GM12864 (cell line): ENCODE data around the gene ADIPOR2.

Experiments used
- DNase-seq: peaks from one replicate; pipeline ENCODE4 v3.0.0-alpha.2; 2011; ENCODE audit warnings: low read depth
- H3K4me3 ChIP-seq: 2 replicates; pipeline ENCODE4 v1.5.1; 2011; ENCODE audit warnings: mild to moderate bottlenecking, low read depth, low read length, control low read depth
- TF ChIP-seq, protein P1 (sequence below): IDR thresholded peaks from 2 replicates; pipeline ENCODE4 v1.5.1; 2011; ENCODE audit warnings: low read depth, mild to moderate bottlenecking, moderate library complexity, low read length, control low read depth, inconsistent platforms; ENCODE audit errors: missing control alignments

ADIPOR2 gene

DNA sequence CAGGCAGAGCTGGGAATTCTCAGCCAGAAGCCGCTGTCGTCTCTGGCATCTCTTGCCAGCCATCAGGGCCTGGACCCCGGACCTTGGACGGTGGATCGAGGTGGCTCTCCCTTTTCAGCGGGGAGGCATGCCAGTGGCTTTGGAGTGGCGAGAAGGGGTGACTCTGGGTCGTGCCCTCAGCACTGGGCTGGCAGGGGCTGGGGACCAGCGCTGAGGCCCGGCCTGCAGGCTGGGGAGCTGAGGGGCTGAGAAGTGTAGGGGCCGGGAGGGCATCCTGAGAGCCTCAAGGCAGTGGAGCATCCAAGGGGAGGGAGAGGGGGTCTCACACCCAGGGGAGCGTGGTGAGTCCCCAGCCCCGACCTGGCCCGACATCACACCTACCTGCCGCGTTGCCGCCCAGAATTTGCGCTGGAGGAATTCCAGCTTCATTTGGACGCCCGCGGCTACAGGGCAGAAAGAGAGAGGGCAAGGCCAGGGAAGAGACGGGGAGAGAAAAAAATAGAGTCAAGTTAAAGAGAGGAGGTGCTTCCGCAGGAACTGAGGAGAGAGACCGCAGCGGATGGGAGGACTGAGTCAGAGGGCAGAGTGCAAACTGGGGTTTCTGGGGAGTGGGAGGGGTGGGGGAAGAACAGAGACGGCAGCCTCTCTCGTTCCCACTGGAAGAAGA is 120.5 kb downstream of the ADIPOR2 start:
- TF ChIP-seq, protein P1, sequence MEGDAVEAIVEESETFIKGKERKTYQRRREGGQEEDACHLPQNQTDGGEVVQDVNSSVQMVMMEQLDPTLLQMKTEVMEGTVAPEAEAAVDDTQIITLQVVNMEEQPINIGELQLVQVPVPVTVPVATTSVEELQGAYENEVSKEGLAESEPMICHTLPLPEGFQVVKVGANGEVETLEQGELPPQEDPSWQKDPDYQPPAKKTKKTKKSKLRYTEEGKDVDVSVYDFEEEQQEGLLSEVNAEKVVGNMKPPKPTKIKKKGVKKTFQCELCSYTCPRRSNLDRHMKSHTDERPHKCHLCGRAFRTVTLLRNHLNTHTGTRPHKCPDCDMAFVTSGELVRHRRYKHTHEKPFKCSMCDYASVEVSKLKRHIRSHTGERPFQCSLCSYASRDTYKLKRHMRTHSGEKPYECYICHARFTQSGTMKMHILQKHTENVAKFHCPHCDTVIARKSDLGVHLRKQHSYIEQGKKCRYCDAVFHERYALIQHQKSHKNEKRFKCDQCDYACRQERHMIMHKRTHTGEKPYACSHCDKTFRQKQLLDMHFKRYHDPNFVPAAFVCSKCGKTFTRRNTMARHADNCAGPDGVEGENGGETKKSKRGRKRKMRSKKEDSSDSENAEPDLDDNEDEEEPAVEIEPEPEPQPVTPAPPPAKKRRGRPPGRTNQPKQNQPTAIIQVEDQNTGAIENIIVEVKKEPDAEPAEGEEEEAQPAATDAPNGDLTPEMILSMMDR: no peak
- DNase-seq: no peak
- no peak overlapping the region for H3K4me3 ChIP-seq

DNA sequence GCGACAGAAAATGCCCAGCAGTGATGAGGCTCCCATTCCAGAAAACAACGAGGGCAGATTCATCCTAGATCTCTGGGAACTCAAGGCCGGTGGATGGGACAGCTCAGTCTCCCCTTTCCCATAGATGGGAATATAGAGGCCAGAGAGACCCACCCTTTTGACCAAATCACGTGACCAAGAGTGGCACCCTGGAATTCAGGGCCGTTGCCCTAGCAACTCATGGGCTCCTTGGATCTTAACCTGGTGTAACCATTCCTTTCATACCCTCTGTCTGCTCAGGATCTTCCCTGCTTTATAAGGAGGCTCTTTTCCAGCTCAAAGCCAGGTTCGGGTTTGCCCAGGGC is 121.0 kb downstream of the ADIPOR2 start:
- H3K4me3 ChIP-seq: no peak overlapping the region
- no peak for DNase-seq
- TF ChIP-seq, protein P1: no peak

DNA sequence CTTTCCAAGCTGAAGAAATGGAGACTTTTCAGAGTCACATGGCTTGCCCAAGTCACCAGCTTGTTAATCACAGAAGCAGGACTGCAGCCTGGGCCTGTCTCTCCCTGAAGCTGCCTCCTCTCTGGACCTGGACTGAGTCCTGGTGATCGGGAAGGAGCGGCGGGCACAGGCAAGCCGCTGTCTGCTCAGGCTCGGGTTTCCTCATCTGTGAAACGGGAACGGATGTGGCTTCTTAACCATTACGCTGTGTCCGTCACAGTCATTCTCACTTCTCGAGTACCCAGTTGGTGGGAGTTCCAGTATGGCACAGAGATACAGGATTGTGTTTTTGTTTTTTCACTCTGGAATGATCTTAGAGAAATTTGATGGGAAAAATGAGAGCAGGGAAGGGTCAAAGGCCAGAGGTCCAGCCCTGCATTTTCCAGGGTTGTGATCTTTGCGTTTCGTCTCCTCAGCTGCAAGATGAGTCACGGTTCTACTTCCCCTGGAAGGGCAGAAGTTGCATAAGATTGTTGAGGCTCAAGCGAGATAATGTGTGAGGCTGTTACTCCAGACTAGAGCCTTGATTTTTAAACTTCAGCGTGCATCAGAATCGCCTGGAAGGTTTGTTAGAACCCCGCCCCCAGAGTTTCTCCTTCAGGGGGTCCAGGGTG is 121.9 kb downstream of the ADIPOR2 start:
- TF ChIP-seq, protein P1: no peak
- no peak overlapping the region for H3K4me3 ChIP-seq
- DNase-seq: no peak

DNA sequence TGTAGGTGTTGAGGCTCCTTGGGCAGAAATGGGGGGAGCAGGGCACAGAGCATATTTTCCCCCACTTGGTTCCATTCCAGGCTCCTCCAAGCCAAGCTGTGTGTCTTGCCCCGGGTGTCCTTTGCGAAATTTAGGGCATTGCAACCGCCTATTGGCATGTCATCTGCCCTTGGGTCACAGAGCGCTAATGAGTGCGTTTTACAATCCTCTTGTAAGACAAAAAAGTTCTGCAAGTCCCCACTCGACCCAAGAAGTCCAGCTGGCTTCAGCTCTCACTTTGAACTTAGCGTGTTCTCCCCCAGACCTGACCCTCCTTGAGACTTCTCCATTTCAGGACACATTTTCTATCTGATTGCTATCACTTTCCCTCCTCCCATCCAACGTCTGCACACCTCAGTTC is 123.4 kb downstream of the ADIPOR2 start:
- TF ChIP-seq, protein P1: no peak
- no peak overlapping the region for H3K4me3 ChIP-seq

DNA sequence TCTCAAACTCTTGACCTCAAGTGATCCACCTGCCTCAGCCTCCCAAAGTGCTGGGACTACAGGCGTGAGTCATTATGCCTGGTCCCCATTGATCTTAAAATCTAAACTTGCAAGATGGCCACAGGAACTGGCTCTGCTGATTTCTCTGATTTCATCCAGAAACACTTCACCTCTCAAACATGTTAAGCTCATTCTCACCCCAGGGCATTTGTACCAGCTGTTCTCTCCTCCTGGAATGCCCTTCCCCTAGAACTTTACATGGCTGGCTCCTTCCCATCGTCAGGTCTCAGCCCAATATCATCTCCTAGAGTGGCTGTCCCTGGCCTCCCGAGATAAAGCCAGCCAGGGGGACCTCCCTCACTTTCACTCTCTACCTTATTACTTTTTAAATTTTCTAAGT is 124.2 kb downstream of the ADIPOR2 start:
- TF ChIP-seq, protein P1: no peak
- DNase-seq: no peak
- no peak overlapping the region for H3K4me3 ChIP-seq

More for the DNA sequence above, 123.4 kb downstream of the ADIPOR2 start:
- DNase-seq: no peak

DNA sequence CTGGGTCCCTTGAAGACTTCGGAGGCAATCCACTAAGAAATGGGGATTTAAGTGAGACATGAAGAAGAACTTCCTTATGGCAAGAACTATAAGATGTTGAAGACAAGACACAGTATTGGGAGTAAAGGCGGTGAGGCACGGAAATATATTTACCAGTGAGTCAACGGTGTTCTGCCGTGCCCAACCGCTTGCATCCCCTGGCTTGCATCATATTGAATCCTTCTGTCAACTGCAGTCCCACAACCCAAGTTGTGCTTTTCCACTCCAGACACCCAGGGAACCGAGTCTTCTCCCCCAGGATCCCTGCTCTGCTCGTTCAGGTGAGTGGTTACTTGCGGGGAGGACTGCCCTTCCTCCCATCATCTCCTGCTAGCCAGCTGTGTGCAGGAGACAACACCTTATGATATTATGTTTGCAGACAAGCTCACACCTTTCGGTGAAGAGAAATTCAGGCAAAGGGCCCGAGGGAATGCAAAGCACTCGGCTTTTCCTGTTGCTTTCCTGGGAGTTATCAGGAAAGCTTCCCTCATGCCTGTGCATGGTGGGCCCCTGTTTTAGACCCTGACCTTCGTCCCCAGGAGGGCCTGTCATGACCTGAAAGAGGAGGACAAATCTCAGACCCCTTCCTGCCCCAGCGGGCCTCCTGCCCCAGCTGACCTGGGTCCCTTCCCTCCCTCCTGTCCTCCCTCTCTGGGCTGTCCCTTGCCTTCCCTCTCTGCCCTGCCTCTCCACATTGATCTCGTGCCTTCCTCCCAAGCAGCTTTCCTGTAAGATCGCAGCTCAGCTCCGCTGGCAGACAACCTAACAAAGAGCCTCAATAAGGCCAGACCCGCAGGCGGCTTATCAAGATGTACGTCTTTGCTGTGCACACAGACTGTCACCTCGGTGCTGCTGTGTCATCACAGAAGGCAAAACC is 125.2 kb downstream of the ADIPOR2 start:
- DNase-seq: no peak
- H3K4me3 ChIP-seq: no peak overlapping the region
- TF ChIP-seq, protein P1: no peak
